ENCODE measurements around the gene OR2L8. TPM values are rescaled to one million over a fixed set of nuclear protein-coding genes. Genes with fewer than 3 reads are reported as not detected.
A peak's percentile ranks its signal among the peaks of the same experiment; 100 is the strongest.

The OR2L8 gene
- total RNA-seq, 1 experiment from 2014 or later: not detected

DNA sequence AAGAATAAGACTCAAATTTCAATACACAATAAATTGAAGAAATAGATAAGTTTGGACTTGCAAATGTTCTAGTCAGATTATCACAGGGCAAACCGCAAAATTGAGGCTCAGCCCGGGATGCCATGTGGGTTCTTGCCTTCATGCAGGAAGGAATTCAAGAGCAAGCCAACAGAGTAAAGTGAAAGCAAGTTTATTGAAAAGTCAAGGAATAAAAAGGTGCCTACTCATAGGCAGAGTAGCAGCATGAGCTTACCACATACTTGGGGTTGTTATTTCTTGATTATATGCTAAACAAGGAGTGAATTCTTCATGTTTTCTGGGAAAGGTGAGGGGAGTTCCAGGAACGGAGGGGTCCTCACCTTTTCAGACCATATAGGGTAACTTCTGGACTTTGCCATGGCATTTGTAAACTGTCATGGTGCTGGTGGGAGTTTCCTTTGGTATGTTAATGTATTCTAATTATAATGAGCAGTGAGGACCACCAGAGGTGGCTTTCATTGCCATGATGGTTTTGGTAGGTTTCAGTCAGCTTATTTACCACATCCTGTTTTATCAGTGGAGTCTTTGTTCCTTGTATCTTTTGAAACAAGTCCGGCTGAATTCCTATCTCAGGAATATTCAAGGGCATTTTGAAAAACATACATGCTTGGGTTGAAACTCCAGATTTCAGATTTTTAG, 14.4 kb downstream of the OR2L8 start:
- no peak overlapping the region for H3K27ac ChIP-seq (ENCODE audit: low read length)

DNA sequence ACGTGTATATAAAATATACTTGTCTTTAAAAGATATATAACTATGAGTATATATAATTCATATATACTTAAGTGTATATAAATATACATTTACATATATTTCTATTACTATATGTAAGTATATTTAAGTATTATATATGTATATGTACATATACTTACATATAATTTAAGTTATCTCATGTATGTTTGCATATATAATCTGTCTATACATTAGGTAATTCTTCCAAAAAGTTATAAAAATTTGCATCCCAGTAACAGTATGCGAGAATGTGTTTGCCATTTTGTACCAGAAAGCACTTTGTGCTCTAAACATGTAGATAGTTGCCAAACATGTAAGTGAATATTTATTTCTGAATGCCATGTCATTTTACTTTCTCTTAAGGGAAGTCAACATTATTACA, 16.3 kb downstream of the OR2L8 start, which contains the start of gene OR2AK2:
Gene OR2AK2, plus strand, starts transcription at position 301 of the 400 bp plus-strand sequence. CDS start 144 bp downstream, outside the sequence.
- no peaks in the 10 kb centered on the region for H3K36me3 ChIP-seq (ENCODE audit: low read depth, low read length)
- H3K27ac ChIP-seq (ENCODE audit: low read length): no peak within 1 kb of the TSS
- TF ChIP-seq, protein P1, sequence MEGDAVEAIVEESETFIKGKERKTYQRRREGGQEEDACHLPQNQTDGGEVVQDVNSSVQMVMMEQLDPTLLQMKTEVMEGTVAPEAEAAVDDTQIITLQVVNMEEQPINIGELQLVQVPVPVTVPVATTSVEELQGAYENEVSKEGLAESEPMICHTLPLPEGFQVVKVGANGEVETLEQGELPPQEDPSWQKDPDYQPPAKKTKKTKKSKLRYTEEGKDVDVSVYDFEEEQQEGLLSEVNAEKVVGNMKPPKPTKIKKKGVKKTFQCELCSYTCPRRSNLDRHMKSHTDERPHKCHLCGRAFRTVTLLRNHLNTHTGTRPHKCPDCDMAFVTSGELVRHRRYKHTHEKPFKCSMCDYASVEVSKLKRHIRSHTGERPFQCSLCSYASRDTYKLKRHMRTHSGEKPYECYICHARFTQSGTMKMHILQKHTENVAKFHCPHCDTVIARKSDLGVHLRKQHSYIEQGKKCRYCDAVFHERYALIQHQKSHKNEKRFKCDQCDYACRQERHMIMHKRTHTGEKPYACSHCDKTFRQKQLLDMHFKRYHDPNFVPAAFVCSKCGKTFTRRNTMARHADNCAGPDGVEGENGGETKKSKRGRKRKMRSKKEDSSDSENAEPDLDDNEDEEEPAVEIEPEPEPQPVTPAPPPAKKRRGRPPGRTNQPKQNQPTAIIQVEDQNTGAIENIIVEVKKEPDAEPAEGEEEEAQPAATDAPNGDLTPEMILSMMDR (conservative IDR thresholded peaks at IDR 0.05; ENCODE audit: low read depth, low read length): no peak
- no peak for TF ChIP-seq EZH2phosphoT487 (IDR thresholded peaks at IDR 0.05; ENCODE audit: borderline replicate concordance, low read length)
- TF ChIP-seq EZH2 (IDR thresholded peaks at IDR 0.05; ENCODE audit: low read length, unreplicated experiment): no peak
- H3F3A ChIP-seq (ENCODE audit: low read length, unreplicated experiment): no peaks in the 10 kb centered on the region
- H3K4me2 ChIP-seq (ENCODE audit: low read length): no peak within 1 kb of the TSS
- H3K4me1 ChIP-seq (ENCODE audit: insufficient read depth, low read length): peaks cover 11% of the 10 kb centered on the region
- no peaks in the 10 kb centered on the region for H3K79me2 ChIP-seq (ENCODE audit: low read length)
- no peak within 1 kb of the TSS for H3K4me3 ChIP-seq (ENCODE audit: low read length)
- H3K9me3 ChIP-seq (ENCODE audit: low read length): no peaks in the 10 kb centered on the region
- ChIA-PET POLR2A (ENCODE audit: unreplicated experiment) (no interaction called here), CTCF (no interaction called here)
- ATAC-seq: no peak
- H3K9me2 ChIP-seq (replicated peaks; ENCODE audit: low read length): no peaks in the 10 kb centered on the region
- no peak within 1 kb of the TSS for H2AFZ ChIP-seq (ENCODE audit: low read length)
- no peak within 1 kb of the TSS for H3K9ac ChIP-seq (ENCODE audit: low read length)
- DNase-seq: no peak
- no peaks in the 10 kb centered on the region for H4K20me1 ChIP-seq (ENCODE audit: low read length)
- BruUV-seq (replicated peaks): no TSS peak
- intact Hi-C loops (cut with micrococcal nuclease): no loop called here
- H3K27me3 ChIP-seq (ENCODE audit: low read length): no peaks in the 10 kb centered on the region

More for the DNA sequence above, 14.4 kb downstream of the OR2L8 start:
- H3K9me3 ChIP-seq (ENCODE audit: low read length): no peaks in the 10 kb centered on the region
- BruUV-seq (replicated peaks): no TSS peak
- H3K27me3 ChIP-seq (ENCODE audit: low read length): no peaks in the 10 kb centered on the region
- H3K9ac ChIP-seq (ENCODE audit: low read length): no peak overlapping the region
- DNase-seq: no peak
- no peaks in the 10 kb centered on the region for H3K36me3 ChIP-seq (ENCODE audit: low read depth, low read length)
- no peaks in the 10 kb centered on the region for H3K9me2 ChIP-seq (replicated peaks; ENCODE audit: low read length)
- no peaks in the 10 kb centered on the region for H3F3A ChIP-seq (ENCODE audit: low read length, unreplicated experiment)
- POLR2A ChIA-PET (ENCODE audit: unreplicated experiment): no interaction called here
- intact Hi-C loops (cut with micrococcal nuclease): no loop called here
- TF ChIP-seq, protein P1 (conservative IDR thresholded peaks at IDR 0.05; ENCODE audit: low read depth, low read length): no peak
- TF ChIP-seq EZH2phosphoT487 (IDR thresholded peaks at IDR 0.05; ENCODE audit: borderline replicate concordance, low read length) (no peak), EZH2 (IDR thresholded peaks at IDR 0.05; ENCODE audit: low read length, unreplicated experiment) (no peak)
- no peak for ATAC-seq
- no peaks in the 10 kb centered on the region for H4K20me1 ChIP-seq (ENCODE audit: low read length)
- no peak overlapping the region for H3K4me3 ChIP-seq (ENCODE audit: low read length)
- CTCF ChIA-PET: no interaction called here
- H3K4me1 ChIP-seq (ENCODE audit: insufficient read depth, low read length): peaks cover 11% of the 10 kb centered on the region
- H3K4me2 ChIP-seq (ENCODE audit: low read length): no peak overlapping the region
- no peak overlapping the region for H2AFZ ChIP-seq (ENCODE audit: low read length)
- H3K79me2 ChIP-seq (ENCODE audit: low read length): no peaks in the 10 kb centered on the region

DNA sequence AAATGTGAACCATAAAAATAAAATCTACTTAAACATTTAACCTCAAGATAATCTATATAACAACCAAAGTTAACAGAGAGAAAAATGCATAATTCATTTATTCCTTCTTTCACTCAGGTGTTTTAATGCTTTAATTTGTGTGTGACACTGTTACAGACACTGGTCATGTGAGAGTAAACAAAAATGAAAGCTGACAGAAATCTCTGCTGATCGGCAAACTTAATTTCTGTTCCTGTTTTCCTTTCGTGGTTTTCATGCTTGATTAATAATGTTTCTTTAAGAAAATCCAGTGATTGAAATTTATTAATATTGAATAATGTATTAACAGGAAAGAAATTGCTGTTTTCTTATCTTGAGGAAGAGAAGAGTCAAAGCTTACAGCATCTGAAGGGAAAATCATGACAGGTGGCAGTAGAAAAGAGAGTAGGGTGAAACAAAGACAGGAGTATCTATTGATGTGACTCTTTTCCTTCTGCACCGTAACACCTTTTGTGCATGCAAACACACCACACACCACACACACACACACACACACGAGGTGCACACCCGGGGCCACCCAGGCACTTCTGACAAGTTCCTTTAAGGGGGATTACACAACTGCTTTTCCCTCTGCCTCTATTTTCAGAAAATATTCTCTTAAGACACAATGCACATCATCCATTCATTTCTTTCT, 18.0 kb downstream of the OR2L8 start:
- Histone ChIP-seq H3K27ac (ENCODE audit: low read length) (no peak overlapping the region), H3K79me2 (ENCODE audit: low read length) (no peaks in the 10 kb centered on the region), H4K20me1 (ENCODE audit: low read length) (no peaks in the 10 kb centered on the region), H2AFZ (ENCODE audit: low read length) (peak overlapping the region; percentile 16; the same call in 1 of the 2 replicates), H3K36me3 (ENCODE audit: low read depth, low read length) (no peaks in the 10 kb centered on the region), H3K9ac (ENCODE audit: low read length) (no peak overlapping the region), H3K9me2 (replicated peaks; ENCODE audit: low read length) (no peaks in the 10 kb centered on the region), H3K9me3 (ENCODE audit: low read length) (no peaks in the 10 kb centered on the region), H3K4me2 (ENCODE audit: low read length) (peak overlapping the region; percentile 9; the same call in 1 of the 2 replicates), H3F3A (ENCODE audit: low read length, unreplicated experiment) (no peaks in the 10 kb centered on the region), H3K4me1 (ENCODE audit: insufficient read depth, low read length) (peaks cover 6% of the 10 kb centered on the region), H3K4me3 (ENCODE audit: low read length) (no peak overlapping the region), H3K27me3 (ENCODE audit: low read length) (no peaks in the 10 kb centered on the region)
- CTCF ChIA-PET: no interaction called here
- DNase-seq (no peak), ATAC-seq (no peak)
- POLR2A ChIA-PET (ENCODE audit: unreplicated experiment): no interaction called here
- intact Hi-C loops (cut with micrococcal nuclease): no loop called here
- TF ChIP-seq, protein P1 (conservative IDR thresholded peaks at IDR 0.05; ENCODE audit: low read depth, low read length): no peak
- no peak for TF ChIP-seq EZH2 (IDR thresholded peaks at IDR 0.05; ENCODE audit: low read length, unreplicated experiment)
- TF ChIP-seq EZH2phosphoT487 (IDR thresholded peaks at IDR 0.05; ENCODE audit: borderline replicate concordance, low read length): no peak
- BruUV-seq (replicated peaks): no TSS peak

Data from PC-3 (cell line).